ENCODE data around the gene AQP12B.

- TF ChIP-seq, protein P1, sequence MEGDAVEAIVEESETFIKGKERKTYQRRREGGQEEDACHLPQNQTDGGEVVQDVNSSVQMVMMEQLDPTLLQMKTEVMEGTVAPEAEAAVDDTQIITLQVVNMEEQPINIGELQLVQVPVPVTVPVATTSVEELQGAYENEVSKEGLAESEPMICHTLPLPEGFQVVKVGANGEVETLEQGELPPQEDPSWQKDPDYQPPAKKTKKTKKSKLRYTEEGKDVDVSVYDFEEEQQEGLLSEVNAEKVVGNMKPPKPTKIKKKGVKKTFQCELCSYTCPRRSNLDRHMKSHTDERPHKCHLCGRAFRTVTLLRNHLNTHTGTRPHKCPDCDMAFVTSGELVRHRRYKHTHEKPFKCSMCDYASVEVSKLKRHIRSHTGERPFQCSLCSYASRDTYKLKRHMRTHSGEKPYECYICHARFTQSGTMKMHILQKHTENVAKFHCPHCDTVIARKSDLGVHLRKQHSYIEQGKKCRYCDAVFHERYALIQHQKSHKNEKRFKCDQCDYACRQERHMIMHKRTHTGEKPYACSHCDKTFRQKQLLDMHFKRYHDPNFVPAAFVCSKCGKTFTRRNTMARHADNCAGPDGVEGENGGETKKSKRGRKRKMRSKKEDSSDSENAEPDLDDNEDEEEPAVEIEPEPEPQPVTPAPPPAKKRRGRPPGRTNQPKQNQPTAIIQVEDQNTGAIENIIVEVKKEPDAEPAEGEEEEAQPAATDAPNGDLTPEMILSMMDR (optimal IDR thresholded peaks at IDR 0.05 in 1 of 3, IDR thresholded peaks at IDR 0.05 in 1 of 3, conservative IDR thresholded peaks at IDR 0.05 in 1 of 3; ENCODE audit: extremely low read depth in 1 of 3, insufficient read depth in 2 of 3, low read length in 3 of 3), result no peak
- no peak for TF ChIP-seq EZH2 (IDR thresholded peaks at IDR 0.05; ENCODE audit: low read length)
Observed at GRCh38 chr2:240727913-240728312, 45.2 kb upstream of the AQP12B start.
